Measurements from ENCODE around the gene AKAP12.

AKAP12 gene

GRCh38 chr6:151301547-151301946 lies 61.8 kb downstream of the AKAP12 start:
- H3K27me3 ChIP-seq (ENCODE audit: insufficient read depth, low read length, poor library complexity): peaks cover 2% of the 10 kb centered on the region

DNA sequence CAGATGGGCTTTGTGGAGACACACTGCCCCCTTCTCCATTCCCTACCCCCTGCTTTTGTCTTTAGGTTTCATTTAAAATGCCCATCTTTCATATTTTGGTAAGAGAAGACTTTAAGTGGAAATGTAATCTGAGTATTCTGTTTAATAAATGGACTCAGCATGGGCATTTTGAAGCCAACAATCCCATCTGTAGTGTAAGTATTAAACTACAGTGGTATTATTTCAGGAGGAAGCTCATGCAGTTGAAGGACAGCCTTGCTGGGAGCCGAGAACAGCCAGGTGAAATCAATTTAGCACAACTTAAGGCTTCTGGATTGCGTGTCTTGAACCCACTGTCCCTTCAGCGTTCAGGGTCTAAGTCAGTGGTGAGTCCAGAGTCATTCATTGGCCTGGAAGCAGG lies 63.5 kb downstream of the AKAP12 start:
- no peaks in the 10 kb centered on the region for H3K36me3 ChIP-seq (ENCODE audit: insufficient read depth, low read length)
- H3K27me3 ChIP-seq (ENCODE audit: insufficient read depth, low read length, poor library complexity): peaks cover 2% of the 10 kb centered on the region
- no peak for TF ChIP-seq CTCF (IDR thresholded peaks at IDR 0.05; ENCODE audit: borderline replicate concordance, extremely low read depth, low read length, poor library complexity, severe bottlenecking)
- TF ChIP-seq EZH2 (IDR thresholded peaks at IDR 0.05; ENCODE audit: borderline replicate concordance, low read depth, low read length, severe bottlenecking): no peak
- no peaks in the 10 kb centered on the region for H3K79me2 ChIP-seq (ENCODE audit: insufficient read depth, low read length)
- H3K27ac ChIP-seq (ENCODE audit: low read length): no peak overlapping the region
- no peaks in the 10 kb centered on the region for H3K4me1 ChIP-seq (ENCODE audit: insufficient read depth, low read length)
- H4K20me1 ChIP-seq (ENCODE audit: insufficient read depth, low read length): no peaks in the 10 kb centered on the region
- no peak for ATAC-seq (ENCODE audit: insufficient read depth, low read depth)
- no peak for DNase-seq
- H3K9ac ChIP-seq (ENCODE audit: low read depth, low read length): no peak overlapping the region
- H3K4me3 ChIP-seq (ENCODE audit: low read depth in 1 of 2, low read length in 2 of 2): no peak overlapping the region
- no peaks in the 10 kb centered on the region for H3K9me3 ChIP-seq (ENCODE audit: insufficient read depth, low read length, severe bottlenecking)
- H3K4me2 ChIP-seq (ENCODE audit: insufficient read depth, low read length): no peak overlapping the region
- H2AFZ ChIP-seq (ENCODE audit: low read depth, low read length): no peak overlapping the region

More at GRCh38 chr6:151301547-151301946, 61.8 kb downstream of the AKAP12 start:
- Histone ChIP-seq H3K9me3 (ENCODE audit: insufficient read depth, low read length, severe bottlenecking) (no peaks in the 10 kb centered on the region), H3K79me2 (ENCODE audit: insufficient read depth, low read length) (no peaks in the 10 kb centered on the region), H3K4me2 (ENCODE audit: insufficient read depth, low read length) (no peak overlapping the region), H3K4me3 (ENCODE audit: low read depth in 1 of 2, low read length in 2 of 2) (no peak overlapping the region), H3K36me3 (ENCODE audit: insufficient read depth, low read length) (no peaks in the 10 kb centered on the region), H3K4me1 (ENCODE audit: insufficient read depth, low read length) (no peaks in the 10 kb centered on the region), H3K27ac (ENCODE audit: low read length) (no peak overlapping the region), H2AFZ (ENCODE audit: low read depth, low read length) (no peak overlapping the region), H3K9ac (ENCODE audit: low read depth, low read length) (no peak overlapping the region), H4K20me1 (ENCODE audit: insufficient read depth, low read length) (no peaks in the 10 kb centered on the region)
- ATAC-seq (ENCODE audit: insufficient read depth, low read depth) (no peak), DNase-seq (no peak)
- no peak for TF ChIP-seq CTCF (IDR thresholded peaks at IDR 0.05; ENCODE audit: borderline replicate concordance, extremely low read depth, low read length, poor library complexity, severe bottlenecking)
- no peak for TF ChIP-seq EZH2 (IDR thresholded peaks at IDR 0.05; ENCODE audit: borderline replicate concordance, low read depth, low read length, severe bottlenecking)

DNA sequence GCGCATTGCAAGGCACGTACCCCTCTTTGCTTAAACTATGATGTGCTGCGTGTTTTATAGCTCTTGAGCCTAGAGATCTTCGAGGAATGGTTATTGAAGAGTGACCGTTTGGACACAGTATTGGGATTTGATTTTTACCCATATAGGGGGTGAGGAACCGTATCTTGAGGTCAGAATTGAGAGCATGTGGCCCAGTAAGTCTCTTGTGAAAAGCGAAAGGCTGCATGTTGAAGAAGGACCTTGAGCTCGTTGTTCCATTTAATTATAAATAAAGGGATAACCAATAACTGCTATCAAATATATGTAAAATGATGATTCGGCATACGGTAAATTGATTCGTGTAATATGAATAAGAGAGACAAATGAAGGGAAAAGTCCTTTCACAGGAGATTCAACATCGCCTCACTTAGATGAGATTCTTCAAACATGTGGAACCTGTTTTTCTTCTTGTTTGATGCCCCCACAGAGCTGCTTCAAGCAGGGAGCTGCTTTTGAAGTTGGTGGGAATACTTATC lies 66.6 kb downstream of the AKAP12 start:
- H3K27me3 ChIP-seq (ENCODE audit: insufficient read depth, low read length, poor library complexity): no peaks in the 10 kb centered on the region
- H3K9me3 ChIP-seq (ENCODE audit: insufficient read depth, low read length, severe bottlenecking): no peaks in the 10 kb centered on the region
- no peaks in the 10 kb centered on the region for H3K4me1 ChIP-seq (ENCODE audit: insufficient read depth, low read length)
- H4K20me1 ChIP-seq (ENCODE audit: insufficient read depth, low read length): no peaks in the 10 kb centered on the region
- H3K36me3 ChIP-seq (ENCODE audit: insufficient read depth, low read length): no peaks in the 10 kb centered on the region
- no peak overlapping the region for H3K27ac ChIP-seq (ENCODE audit: low read length)
- TF ChIP-seq CTCF (IDR thresholded peaks at IDR 0.05; ENCODE audit: borderline replicate concordance, extremely low read depth, low read length, poor library complexity, severe bottlenecking): no peak
- TF ChIP-seq EZH2 (IDR thresholded peaks at IDR 0.05; ENCODE audit: borderline replicate concordance, low read depth, low read length, severe bottlenecking): no peak
- no peak overlapping the region for H2AFZ ChIP-seq (ENCODE audit: low read depth, low read length)
- DNase-seq: no peak
- H3K4me2 ChIP-seq (ENCODE audit: insufficient read depth, low read length): no peak overlapping the region
- no peak overlapping the region for H3K9ac ChIP-seq (ENCODE audit: low read depth, low read length)
- no peak for ATAC-seq (ENCODE audit: insufficient read depth, low read depth)
- H3K4me3 ChIP-seq (ENCODE audit: low read depth in 1 of 2, low read length in 2 of 2): no peak overlapping the region
- no peaks in the 10 kb centered on the region for H3K79me2 ChIP-seq (ENCODE audit: insufficient read depth, low read length)

GRCh38 chr6:151307501-151307900 lies 67.7 kb downstream of the AKAP12 start:
- no peaks in the 10 kb centered on the region for H3K36me3 ChIP-seq (ENCODE audit: insufficient read depth, low read length)
- no peaks in the 10 kb centered on the region for H3K79me2 ChIP-seq (ENCODE audit: insufficient read depth, low read length)
- ATAC-seq (ENCODE audit: insufficient read depth, low read depth): no peak
- H4K20me1 ChIP-seq (ENCODE audit: insufficient read depth, low read length): no peaks in the 10 kb centered on the region
- TF ChIP-seq EZH2 (IDR thresholded peaks at IDR 0.05; ENCODE audit: borderline replicate concordance, low read depth, low read length, severe bottlenecking): no peak
- TF ChIP-seq CTCF (IDR thresholded peaks at IDR 0.05; ENCODE audit: borderline replicate concordance, extremely low read depth, low read length, poor library complexity, severe bottlenecking): no peak
- no peak overlapping the region for H3K27ac ChIP-seq (ENCODE audit: low read length)
- no peak overlapping the region for H3K4me2 ChIP-seq (ENCODE audit: insufficient read depth, low read length)
- H3K4me1 ChIP-seq (ENCODE audit: insufficient read depth, low read length): no peaks in the 10 kb centered on the region
- no peaks in the 10 kb centered on the region for H3K9me3 ChIP-seq (ENCODE audit: insufficient read depth, low read length, severe bottlenecking)
- no peak overlapping the region for H2AFZ ChIP-seq (ENCODE audit: low read depth, low read length)
- H3K9ac ChIP-seq (ENCODE audit: low read depth, low read length): no peak overlapping the region
- no peak overlapping the region for H3K4me3 ChIP-seq (ENCODE audit: low read depth in 1 of 2, low read length in 2 of 2)
- no peaks in the 10 kb centered on the region for H3K27me3 ChIP-seq (ENCODE audit: insufficient read depth, low read length, poor library complexity)
- no peak for DNase-seq
